ENCODE data around the gene RIMS4.

The RIMS4 gene

DNA sequence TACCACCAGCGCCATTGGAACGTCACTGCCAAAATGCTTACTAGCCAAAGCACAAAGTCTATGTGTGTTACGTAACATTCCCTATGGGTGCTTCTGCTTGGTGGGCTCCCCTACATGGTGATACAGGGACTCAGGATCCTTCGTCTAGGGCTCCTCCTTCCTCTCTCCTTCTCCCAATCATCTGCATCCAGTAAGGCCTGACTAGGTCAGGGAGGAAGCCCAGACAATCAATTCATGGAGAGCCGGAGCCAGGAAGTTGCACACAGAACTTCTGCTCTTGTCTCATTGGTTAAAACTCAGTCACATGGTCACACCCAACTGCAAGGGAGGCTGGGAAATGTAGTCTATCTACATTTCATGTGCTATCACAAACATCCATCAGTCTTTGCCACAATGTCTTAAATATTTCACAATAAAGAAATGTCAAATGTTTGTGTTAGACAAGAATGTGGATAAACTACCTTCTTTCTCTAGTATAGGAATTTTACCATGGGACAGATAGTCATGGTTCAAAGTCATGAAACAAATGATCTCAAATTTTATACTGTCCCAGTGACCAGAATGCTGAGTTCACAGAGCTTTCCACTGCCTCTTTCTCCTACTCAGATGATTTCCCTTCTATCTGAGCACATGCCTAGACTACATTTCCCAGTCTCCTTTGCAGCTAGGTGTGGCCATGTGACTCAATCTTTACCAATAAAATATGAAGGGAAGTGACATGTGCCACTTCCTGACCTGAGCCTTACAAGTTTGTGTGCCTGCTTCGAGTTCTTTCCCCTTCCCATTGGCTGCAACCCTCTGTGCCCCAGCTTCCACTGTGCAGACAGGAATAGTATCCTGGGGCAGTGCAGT lies 74.0 kb downstream of the RIMS4 start:
- peak overlapping the region; percentile 14 for H3K4me3 ChIP-seq (ENCODE audit: low read depth, low read length)
- TF ChIP-seq, protein P1, sequence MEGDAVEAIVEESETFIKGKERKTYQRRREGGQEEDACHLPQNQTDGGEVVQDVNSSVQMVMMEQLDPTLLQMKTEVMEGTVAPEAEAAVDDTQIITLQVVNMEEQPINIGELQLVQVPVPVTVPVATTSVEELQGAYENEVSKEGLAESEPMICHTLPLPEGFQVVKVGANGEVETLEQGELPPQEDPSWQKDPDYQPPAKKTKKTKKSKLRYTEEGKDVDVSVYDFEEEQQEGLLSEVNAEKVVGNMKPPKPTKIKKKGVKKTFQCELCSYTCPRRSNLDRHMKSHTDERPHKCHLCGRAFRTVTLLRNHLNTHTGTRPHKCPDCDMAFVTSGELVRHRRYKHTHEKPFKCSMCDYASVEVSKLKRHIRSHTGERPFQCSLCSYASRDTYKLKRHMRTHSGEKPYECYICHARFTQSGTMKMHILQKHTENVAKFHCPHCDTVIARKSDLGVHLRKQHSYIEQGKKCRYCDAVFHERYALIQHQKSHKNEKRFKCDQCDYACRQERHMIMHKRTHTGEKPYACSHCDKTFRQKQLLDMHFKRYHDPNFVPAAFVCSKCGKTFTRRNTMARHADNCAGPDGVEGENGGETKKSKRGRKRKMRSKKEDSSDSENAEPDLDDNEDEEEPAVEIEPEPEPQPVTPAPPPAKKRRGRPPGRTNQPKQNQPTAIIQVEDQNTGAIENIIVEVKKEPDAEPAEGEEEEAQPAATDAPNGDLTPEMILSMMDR (conservative IDR thresholded peaks at IDR 0.05; ENCODE audit: low read depth, low read length) = peak; percentile 11
- DNase-seq (ENCODE audit: low read depth) = peak; percentile 93

DNA sequence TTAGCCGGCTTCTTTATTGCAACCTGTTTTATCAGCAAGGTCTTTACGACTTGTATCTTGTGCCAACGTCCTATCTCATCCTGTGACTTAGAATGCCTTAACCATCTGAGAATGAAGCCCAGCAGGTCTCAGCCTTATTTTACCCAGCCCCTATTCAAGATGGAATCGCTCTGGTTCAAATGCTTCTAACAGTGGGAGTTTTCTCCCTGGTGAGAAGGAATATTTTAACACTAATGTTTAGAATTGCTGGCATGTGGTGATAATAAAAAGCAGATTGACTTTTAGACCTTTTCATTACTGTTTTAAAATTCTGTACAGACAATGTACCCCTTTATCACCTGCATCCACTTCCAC lies 74.6 kb downstream of the RIMS4 start:
- TF ChIP-seq, protein P1 (conservative IDR thresholded peaks at IDR 0.05; ENCODE audit: low read depth, low read length) = no peak
- H3K4me3 ChIP-seq (ENCODE audit: low read depth, low read length) = no peak overlapping the region
- DNase-seq (ENCODE audit: low read depth) = no peak

DNA sequence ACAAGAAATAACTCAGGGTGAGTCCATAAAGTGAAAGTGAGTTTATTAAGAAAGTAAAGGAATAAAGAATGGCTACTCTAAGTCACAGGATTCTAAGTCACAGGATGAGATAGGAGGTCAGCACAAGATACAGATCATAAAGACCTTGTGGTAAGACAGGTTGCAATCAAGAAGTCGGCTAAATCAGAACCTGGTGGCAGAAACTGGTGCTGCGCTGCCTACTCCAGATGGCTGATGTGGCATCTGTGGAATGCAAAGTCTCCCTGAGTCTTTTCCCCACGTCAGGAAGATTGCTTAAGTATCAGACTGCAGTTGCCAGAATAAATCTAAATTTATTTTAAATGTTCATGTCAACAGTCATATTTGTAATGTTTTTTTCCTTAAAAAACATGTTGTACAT lies 75.4 kb downstream of the RIMS4 start:
- TF ChIP-seq, protein P1 (conservative IDR thresholded peaks at IDR 0.05; ENCODE audit: low read depth, low read length) = peak; percentile 18
- no peak overlapping the region for H3K4me3 ChIP-seq (ENCODE audit: low read depth, low read length)
- peak; percentile 53 for DNase-seq (ENCODE audit: low read depth)

DNA sequence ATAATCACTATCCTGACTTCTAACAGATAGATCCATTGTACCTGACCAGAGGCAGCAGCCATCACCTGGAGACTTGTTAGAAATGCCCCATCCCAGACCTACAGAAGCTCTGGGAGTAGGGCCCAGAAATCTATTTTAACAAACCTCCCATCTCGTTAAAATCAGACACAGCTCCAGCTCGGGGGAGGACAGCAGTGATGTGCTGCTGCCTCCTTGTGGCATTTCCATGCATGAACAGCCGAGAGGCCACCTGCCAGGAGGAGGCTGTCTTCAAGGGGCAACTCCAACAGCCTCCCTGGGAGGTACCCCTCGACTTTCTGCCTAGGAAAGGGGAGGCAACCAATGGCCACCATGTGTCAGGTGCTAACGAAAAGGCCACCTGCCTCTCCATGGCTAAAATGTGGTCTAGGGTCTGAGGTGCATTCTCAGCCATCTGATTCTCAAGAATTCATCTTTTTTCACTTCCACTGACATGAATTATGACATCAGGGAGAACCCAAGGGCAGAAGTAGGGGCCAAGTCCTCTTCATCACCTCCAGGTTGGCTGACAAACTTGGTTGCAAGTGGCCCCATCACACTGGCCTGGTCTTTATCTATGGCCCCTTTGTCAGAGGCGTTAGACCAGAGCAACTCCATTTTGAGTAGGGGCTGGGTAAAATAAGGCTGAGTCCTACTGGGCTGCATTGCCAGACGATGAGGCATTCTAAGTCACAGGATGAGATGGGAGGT lies 76.8 kb downstream of the RIMS4 start:
- no peak overlapping the region for H3K4me3 ChIP-seq (ENCODE audit: low read depth, low read length)

DNA sequence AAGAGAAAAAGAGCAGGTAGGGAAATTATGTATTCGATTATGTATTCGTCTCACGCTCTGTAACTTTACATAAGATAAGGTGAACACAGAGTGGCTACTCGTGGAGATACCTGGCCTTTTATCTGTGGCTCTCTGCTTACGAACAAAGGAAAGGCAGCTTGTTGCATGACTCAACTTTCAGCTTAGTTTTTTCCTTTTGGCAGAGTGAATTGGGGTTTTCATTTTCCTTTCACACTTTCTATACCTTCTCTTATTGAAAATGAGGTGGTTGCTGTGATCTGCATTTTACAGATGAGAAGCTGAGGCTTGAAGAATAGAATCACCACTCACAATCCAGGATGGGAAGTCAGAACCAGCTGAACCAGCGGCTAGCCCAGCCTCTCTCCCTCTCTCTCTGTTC lies 78.0 kb downstream of the RIMS4 start:
- DNase-seq (ENCODE audit: low read depth) = no peak
- TF ChIP-seq, protein P1 (conservative IDR thresholded peaks at IDR 0.05; ENCODE audit: low read depth, low read length) = no peak
- H3K4me3 ChIP-seq (ENCODE audit: low read depth, low read length) = no peak overlapping the region

More for the DNA sequence above, 76.8 kb downstream of the RIMS4 start:
- TF ChIP-seq, protein P1 (conservative IDR thresholded peaks at IDR 0.05; ENCODE audit: low read depth, low read length) = peak; percentile 98
- peak; percentile 83 for DNase-seq (ENCODE audit: low read depth)

DNA sequence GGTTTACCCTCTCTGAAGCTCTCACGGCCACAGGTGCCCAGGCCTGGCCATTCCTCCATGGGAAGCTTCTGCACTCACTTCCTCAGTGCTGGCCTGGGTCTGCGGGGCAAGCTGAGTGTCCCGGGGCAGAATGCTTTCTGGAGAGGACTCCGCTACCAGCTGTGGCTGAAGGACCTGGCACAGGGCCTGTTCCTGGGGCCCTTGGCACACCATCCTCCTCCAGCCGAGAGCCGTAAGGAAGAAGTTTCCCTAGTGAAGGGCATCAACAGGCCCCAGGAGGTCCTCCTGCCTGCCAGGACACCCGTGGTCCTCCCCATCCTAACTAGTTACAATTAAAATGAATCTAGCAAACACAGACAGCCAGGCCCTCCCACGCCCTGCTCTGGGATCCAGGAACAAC lies 78.7 kb downstream of the RIMS4 start:
- TF ChIP-seq, protein P1 (conservative IDR thresholded peaks at IDR 0.05; ENCODE audit: low read depth, low read length) = no peak

More for the DNA sequence above, 78.7 kb downstream of the RIMS4 start:
- H3K4me3 ChIP-seq (ENCODE audit: low read depth, low read length) = no peak overlapping the region
- DNase-seq (ENCODE audit: low read depth) = no peak
